Measurements from ENCODE around the gene C14orf180.

Gene C14orf180

GRCh38 chr14:104560586-104560945 is 19.0 kb upstream of the C14orf180 start:
- H3K4me3 ChIP-seq (ENCODE audit: low read depth, low read length), result no peak overlapping the region
- ChIA-PET POLR2A (no interaction called here), CTCF (interaction anchor here (0.9 kb wide), 1 partner anchor 482 kb away, joined by 3 read pairs; no protein-coding TSS in a partner anchor)
- TF ChIP-seq CTCF (IDR thresholded peaks at IDR 0.05; ENCODE audit: insufficient read depth, low read length, missing control alignments), result no peak
- DNase-seq (ENCODE audit: low read depth, low spot score), result no peak

- no peak overlapping the region for H3K4me3 ChIP-seq (ENCODE audit: low read depth, low read length)
- TF ChIP-seq CTCF (IDR thresholded peaks at IDR 0.05; ENCODE audit: insufficient read depth, low read length, missing control alignments), result no peak
- DNase-seq (ENCODE audit: low read depth, low spot score), result no peak
- POLR2A ChIA-PET, result no interaction called here
- CTCF ChIA-PET, result interaction anchor here (0.9 kb wide), 1 partner anchor 483 kb away, joined by 3 read pairs; no protein-coding TSS in a partner anchor
Observed at GRCh38 chr14:104561124-104561557, 18.4 kb upstream of the C14orf180 start.

GRCh38 chr14:104561632-104562495 is 17.7 kb upstream of the C14orf180 start:
- ChIA-PET CTCF (interaction anchor here (0.9 kb wide), 1 partner anchor 484 kb away, joined by 3 read pairs; no protein-coding TSS in a partner anchor), POLR2A (no interaction called here)
- no peak for DNase-seq (ENCODE audit: low read depth, low spot score)
- no peak overlapping the region for H3K4me3 ChIP-seq (ENCODE audit: low read depth, low read length)
- TF ChIP-seq CTCF (IDR thresholded peaks at IDR 0.05; ENCODE audit: insufficient read depth, low read length, missing control alignments), result no peak

- no peak for DNase-seq (ENCODE audit: low read depth, low spot score)
- POLR2A ChIA-PET, result no interaction called here
- no peak for TF ChIP-seq CTCF (IDR thresholded peaks at IDR 0.05; ENCODE audit: insufficient read depth, low read length, missing control alignments)
- CTCF ChIA-PET, result interaction anchor here (0.9 to 2.3 kb wide), 2 partner anchors 15 to 485 kb away, joined by 3 to 7 read pairs; no protein-coding TSS in a partner anchor
- H3K4me3 ChIP-seq (ENCODE audit: low read depth, low read length), result no peak overlapping the region
Observed at GRCh38 chr14:104562606-104563005, 17.0 kb upstream of the C14orf180 start.

- DNase-seq (ENCODE audit: low read depth, low spot score), result no peak
- no peak overlapping the region for H3K4me3 ChIP-seq (ENCODE audit: low read depth, low read length)
- ChIA-PET POLR2A (no interaction called here), CTCF (interaction anchor here (0.9 to 2.6 kb wide), 7 partner anchors 15 to 486 kb away, joined by 3 to 27 read pairs (median 6); no protein-coding TSS in a partner anchor)
- TF ChIP-seq CTCF (IDR thresholded peaks at IDR 0.05; ENCODE audit: insufficient read depth, low read length, missing control alignments), result no peak
Observed at GRCh38 chr14:104563191-104563741, 16.3 kb upstream of the C14orf180 start.
